GM19397 (cell line): ENCODE data around the gene FUBP3.

Experiments
- ATAC-seq: cut with Tn5 transposase; IDR thresholded peaks from one replicate; pipeline ENCODE4 v1.9.1; 2021; ENCODE audit warnings: mild to moderate bottlenecking, moderate library complexity; ENCODE audit not compliant: unreplicated experiment

FUBP3 gene

DNA sequence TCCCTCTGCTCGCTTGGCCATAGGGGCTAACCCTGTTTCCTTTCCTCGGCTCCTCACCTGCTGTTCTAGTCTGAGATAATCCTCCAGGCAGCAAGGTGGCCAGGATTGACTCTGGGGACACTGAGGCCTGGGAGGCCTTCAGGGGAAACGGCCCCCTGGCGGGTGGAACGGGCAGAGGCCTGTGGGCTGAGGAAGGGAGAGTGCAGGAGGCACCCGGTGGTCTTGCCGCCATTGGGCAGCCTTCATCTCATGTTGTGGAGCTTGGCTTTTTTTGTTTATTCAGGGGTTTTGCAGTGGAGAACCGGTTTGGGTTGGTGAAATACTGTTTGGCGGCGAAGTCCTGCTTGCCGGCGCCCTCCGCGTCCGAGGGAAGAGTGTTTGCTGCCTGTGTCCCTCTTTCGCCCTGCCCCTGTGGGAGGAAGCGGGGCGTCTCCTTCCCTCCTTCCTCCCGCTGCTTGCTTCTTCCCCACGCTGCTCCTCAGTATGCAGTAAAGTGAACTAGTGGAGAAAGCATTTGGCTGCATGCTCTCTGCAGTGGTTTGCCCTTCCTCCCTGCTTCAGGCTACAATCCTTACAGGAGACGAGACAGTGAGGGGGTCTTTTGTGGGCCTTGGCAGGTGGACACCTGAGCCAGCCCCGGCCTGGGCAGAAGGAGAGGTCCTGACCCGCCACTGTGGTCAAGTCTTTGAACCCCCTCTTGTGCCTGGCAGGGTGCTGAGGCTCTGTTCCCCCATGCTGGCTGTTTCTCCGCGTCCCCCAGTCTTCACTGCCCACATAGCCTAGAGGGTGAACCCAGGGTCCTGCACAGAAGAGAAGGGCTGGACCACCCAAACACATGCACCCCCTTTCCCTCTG is 54.2 kb downstream of the FUBP3 start:
- no peak for ATAC-seq

DNA sequence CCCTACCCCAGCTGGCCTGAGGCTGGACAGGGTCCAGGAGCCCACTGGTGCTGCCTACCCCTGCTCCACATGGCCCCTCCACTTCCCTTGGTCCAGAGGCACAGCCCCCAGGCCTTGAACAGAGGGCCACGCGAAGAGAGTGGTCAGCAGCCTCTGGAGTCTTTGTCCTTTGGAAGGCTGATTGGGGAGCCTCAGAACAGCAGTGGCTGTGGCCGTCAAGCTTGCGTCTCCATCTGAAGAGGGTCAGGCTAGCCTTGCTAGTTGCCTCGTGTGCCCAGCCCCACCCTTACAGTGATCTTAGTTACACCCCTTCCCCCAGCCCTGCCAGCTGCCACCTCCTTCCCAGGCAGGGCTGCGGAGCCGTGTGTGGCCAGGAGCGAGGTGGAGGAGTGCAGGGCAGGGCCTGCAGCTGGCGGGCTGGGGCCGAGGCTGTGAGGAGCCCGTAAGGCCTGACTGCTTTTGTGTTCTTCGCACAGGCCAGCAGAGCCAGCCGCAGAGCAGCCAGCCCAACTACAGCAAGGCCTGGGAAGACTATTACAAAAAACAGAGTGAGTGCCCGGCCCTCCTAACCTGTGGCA is 54.9 kb downstream of the FUBP3 start:
- no peak for ATAC-seq

DNA sequence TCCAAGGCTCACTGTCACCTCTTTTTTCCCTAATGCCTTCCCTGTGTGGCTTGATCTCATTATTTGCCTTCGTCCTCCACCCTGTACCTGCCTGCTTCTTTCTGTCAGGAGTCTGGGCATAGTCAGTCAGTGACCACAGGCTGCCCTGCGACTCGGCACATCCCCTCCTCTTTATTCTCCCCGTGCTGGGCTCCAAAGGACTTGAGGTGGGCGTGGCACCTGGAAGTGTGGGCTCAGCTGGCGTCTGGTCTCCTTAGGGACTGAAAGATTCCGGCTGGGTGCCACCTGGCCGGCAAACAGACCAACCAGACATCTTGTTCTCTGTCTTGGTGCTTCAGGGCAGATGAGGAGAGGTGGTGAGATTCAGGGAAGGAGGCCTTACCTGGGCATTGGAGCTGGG is 55.4 kb downstream of the FUBP3 start:
- no peak for ATAC-seq

DNA sequence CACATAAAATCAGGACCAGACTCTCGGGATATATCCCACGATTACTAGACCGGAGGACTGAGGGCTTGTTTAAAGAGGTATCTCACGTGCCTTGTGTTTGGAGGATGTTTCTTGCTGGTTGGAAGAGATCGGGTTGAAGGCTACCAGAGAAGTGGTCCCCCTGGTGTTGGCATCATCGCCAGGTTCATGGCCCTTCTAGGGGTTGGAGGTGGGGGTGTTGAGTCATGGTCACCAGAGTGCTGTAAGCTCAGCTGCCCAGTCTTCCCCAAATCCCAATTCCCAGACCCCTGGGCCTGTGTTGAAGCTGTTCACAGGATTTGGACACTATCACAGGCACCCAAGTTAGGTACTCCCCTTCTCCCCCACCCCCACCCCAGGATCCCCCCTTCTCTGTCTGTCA is 55.9 kb downstream of the FUBP3 start:
- no peak for ATAC-seq

DNA sequence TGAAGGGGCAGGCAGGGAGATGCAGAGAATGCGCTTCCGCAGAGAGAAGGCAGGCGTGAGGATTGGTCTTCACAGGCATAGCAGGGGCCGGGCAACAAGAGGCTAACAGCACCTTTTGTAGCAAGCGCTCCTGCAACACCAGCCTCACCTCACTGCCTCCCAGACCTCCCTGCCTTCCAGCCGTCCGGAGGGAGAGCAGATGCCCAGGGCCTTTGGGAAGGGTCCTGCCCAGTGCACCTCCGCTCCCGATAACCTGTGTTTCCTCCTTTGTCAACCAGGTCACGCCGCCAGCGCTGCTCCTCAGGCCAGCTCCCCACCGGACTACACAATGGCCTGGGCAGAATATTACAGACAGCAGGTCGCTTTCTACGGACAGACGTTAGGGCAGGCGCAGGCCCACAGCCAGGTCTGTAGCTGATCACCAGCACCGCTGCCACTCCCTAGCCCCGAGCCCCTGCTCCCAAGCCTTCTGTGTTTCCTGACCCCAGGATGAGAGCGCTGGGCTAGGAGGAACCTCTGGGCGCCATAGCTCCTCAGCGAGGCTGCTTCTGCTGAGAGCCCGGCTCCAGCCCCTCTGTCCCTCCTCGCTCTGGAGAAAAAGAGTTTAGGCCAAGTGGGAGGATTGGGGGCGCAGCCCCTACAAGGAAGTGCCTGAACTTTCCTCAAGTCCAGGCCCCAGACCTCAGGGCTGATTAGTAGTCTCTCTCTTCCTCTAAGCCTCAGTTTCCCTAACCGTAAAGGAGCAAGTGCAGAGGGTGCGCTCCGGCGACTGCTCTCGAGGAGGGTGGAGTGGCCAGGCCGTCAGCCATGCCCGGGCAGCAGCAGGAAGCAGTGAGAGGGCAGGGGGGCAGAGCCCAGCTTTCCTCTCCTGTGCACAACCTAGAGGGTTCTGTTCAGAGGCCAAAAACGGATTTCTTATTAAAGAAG is 56.6 kb downstream of the FUBP3 start:
- no peak for ATAC-seq

DNA sequence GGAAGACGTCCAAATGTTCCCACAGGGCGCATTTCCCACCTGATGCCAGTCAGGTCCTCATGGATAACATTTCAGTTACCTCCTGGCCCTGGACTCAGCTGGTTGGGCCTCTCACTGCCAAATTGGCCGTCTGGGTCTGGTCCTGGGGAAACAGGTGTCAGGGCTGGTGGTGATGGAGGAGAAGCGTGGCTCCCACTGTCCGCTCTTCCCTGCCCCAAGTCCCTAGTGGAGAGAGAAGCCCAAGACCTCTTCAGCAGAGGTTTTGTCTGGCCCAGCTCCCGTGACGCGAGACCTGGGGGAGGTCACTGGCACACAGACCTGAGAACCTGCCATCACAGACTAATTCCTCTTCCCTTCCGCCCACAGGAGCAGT is 57.3 kb downstream of the FUBP3 start:
- ATAC-seq: no peak

DNA sequence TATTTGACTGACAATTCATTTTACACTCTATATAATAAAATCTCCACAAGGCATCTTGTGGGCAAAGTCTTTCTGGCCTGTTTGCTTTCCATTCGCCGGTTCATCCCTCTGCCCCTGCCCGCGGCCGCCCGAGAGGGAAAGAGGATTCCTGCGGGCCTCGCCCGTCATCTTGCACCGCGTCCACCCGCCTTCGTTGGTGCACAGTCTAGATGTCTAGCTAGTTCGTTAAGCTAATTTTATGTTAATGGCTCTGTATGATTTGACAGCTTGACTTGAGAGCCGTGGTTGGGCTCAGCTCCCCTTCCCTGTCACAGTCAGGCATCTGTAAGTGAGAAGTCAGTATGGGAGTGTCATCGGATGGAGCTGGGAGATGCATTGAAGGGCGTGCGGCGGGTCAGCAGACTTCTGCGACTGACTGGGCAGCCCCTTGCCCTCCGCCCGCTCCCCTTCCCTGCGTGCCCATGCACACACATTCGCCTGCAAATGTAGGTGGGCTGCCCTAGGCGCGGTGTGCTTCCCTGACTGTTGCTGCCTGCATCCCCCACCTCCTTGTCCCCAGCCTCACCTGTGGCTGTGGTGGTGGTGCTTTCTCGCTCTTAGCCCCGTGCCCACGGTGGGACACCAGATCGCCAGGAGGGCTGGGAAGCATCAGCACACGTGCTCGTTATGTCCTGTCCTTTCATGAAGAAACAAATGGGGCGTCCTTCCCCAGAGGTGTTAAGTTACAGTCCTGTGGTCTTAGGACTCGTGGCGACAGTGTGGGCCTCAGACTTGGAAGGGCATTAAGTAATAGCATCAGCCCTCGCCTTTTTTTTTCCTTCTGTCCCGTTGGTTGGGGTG is 59.1 kb downstream of the FUBP3 start:
- ATAC-seq: no peak

DNA sequence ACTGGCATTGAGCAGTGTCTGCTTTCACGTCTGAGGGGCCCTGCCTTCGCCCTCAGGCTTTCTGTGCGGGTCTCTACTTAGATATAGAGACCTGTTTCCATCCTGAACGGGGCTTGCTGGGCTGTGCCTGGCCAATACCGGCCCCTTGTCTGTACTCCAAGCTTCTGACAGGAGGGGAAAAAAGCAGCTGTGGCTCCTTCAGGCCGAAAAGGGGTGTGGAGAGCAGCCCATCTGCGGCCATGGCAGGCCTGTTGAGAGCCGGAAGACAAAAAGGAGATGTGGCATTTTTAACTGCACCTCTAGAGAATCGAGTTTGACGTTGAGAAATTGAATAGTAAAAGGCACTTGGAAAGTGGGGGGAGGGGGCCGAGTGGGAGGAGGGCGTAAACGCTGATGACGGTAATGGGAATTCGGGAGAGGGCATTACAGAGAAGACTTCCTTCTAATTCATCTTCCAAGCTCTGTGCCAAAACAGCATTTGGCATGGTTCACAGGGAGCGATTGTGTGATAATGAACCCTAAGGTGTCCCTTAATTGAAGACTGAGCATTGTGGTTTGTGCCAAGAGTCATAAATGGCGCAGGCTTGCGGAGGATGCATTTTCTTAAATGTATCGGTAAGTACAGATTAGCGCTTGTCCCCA is 59.9 kb downstream of the FUBP3 start:
- no peak for ATAC-seq

DNA sequence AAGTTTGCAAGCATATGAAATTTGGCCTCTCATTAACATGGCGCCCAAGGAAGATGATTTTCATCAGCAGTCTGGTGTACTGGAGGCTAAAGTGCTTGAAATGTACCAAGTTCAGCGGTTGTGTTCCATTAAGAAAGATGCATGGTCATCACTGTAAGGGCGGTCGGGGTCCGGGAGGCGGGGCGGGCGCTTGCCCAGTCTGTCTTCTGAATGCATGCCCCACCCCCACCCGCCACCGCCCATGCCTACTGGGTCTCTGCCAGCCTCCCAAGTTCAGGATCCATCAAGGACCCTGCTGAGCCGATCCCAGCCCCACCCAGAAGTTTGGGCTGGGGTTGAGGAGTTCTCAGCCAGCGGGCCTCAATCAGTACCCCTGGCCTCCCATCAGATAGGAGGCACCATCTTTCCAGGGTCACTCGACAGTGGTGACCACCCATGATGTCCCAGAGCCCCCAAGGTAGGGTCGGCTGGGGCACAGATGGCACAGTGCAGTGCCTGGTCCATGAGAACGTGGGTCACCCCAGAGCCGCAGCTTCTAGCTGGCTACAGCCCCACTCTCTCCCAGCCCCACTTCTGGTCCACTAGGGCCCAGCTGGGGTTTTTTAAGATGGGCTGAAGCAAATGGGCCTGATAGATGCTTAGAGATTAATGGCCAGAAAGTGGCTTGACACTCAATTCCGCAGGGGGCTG is 60.6 kb downstream of the FUBP3 start:
- no peak for ATAC-seq

DNA sequence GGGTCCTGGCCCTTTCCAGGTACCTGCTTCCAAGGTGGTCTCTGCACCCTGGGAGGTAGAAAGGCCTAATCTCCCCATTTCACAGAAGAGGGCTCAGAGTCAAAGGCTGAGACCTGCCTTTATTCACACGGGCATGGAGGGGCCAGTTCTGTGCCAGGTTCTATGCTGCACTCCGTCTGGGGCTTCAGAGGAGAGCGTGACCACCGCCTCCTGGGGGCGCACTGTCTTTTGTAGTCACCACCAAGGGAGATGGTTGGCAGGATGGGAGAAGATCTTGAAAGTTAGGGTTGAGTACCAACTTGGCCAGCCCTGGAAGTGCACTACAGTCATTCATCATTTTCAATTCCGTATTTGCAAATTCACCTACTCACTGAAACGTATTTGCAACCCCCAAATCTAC is 61.3 kb downstream of the FUBP3 start:
- no peak for ATAC-seq

DNA sequence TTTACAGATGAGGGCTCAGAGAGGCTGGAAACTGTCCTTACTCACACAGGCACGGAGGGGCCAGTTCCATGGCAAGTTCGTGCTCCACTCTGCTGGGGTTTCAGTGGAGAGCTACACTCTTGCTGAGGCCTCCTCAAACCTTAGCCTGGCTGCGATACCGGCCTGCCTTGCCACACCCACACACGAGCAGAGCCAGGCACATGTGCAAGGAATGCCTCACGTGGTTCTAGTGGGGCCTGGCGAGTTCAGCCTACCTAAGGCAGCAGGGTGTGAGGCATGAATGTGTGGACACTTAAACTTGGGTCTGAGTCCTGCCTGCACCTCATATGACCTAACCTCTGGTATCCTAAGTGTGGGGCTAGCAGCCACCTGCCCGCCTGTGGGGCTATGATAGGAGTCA is 63.5 kb downstream of the FUBP3 start:
- no peak for ATAC-seq

DNA sequence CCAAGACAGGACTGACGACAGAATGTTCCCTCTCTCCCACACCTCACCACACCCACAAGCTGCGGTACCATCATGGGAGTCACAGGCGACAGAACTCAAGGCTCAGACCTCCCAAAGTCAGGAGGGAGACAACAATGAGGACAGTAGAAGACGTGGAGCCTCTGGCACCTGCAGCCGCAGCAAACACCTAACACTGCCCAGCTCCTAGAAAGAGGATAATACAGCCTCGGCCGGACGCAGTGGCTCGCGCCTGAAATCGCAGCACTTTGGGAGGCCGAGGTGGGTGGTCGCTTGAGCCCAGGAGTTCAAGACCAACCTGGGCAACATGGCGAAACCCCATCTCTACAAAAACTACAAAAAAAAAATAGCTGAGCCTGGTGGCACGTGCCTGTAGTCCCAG is 71.8 kb downstream of the FUBP3 start:
- ATAC-seq: no peak

DNA sequence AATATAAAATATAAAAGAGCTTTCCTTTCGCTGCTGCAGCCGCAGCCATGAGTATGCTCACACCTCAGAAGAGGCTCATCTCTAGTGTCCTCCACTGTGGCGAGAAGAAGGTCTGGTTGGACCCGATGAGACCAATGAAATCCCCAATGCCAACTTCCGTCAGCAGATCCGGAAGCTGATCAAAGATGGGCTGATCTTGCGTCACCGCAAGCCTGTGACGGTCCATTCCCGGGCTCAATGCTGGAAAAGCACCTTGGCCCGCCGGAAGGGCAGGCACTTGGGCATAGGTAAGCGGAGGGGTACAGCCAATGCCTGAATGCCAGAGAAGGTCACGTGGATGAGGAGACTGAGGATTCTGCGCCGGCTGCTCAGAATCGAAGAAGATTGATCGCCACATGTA is 72.4 kb downstream of the FUBP3 start:
- ATAC-seq: no peak

DNA sequence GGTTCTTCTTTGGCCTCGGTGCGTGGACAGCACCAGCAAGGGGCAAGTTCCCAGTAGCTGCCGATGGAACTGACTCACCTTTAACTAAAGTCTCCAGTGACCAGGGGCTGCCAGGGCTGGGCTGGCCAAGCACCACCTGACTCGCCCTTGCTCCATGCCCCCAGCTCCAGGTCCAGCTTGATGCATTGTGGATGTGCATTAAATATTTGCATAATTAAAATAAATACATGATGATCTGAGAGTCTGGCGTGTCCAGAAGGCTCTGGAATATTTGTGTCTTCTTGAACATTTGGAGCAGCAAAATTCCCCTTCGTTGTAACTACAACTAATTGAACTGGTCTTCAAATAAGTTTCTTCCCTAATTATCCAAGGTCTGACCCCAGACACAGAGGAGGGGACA is 75.5 kb downstream of the FUBP3 start:
- ATAC-seq: no peak

DNA sequence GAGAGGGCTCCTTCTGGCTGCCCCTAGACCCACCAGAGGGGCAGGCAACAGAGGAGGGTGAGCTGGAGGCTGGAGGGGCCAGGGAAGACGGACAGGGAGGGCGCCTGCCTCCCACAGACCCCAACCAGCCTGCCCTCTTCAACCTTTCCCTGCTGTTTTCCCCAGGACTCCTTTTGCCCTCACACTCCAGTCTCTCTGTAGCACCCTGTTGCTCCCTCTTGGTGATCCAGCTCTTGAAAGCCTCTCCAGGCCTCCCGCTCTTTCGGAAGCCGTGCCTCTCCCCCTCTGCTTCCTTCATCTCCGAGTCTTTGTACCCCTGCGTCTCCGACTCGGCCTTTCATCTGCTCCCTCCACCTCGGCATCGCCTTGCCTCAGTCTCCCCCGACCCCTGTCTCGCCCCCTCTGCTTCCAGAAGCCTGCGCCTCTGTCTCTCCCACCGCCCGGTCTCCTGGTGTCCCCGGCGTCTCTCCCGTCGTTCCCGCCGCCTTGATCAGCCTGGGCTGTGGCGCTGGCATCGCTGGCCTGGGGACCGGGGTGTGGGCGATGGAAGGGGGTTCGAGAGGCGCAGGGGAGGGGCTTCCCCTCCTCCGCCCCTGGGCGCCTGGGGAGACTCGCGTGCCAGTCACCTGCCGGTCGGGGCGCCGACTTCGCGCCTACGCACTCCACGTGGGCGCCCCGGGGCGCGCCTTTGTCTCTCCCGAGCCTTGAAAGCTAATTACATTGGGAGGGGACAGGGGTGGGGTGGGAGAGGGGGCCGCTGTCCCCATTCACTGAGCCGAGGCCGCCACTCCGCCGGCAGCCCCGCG is 79.7 kb downstream of the FUBP3 start:
- no peak for ATAC-seq

DNA sequence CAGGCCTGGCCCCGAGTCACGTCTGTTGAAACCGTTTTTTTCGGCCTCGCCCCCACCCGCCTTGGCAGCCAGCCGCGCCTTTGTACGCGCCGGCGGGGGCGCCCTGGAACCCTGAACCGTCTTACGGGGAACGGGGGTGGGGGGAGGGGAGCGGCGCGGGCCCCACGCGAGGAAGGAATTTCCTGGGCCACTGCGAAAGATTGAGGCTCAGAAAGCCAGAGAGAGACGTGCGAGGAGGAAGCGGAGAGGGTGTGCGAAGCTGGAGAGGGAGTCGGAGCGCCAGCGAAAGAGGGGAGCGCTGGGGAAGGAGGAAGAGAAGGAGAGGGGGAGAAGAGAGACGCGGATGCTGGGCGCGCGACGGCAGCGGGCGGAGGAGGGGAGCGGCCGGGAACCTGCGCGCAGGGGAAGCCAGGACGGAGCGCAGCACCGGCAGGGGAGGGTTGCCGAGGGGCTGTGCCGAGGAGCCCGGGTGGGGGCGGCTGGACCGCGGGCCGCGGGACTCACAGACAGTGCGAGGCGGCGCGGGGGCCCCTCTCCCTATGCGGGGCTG is 80.4 kb downstream of the FUBP3 start:
- ATAC-seq: no peak

DNA sequence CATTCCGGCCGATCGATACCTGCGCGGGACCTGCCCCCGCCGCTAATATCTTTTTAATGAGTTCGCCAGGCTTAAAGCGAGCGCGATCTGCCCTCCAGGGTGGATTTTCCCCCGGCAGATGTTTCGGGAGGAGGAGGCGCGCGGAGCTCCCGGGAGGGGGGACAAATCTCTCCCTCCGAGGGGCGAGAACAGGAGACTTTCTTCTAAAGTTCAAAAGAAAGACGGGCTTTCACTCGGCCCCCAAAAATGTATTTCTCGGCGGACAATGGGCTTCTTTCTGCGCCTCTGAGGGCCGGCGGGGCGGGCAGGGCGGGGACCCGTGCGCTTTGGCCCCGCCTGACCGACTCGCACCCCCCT is 80.9 kb downstream of the FUBP3 start:
- no peak for ATAC-seq

DNA sequence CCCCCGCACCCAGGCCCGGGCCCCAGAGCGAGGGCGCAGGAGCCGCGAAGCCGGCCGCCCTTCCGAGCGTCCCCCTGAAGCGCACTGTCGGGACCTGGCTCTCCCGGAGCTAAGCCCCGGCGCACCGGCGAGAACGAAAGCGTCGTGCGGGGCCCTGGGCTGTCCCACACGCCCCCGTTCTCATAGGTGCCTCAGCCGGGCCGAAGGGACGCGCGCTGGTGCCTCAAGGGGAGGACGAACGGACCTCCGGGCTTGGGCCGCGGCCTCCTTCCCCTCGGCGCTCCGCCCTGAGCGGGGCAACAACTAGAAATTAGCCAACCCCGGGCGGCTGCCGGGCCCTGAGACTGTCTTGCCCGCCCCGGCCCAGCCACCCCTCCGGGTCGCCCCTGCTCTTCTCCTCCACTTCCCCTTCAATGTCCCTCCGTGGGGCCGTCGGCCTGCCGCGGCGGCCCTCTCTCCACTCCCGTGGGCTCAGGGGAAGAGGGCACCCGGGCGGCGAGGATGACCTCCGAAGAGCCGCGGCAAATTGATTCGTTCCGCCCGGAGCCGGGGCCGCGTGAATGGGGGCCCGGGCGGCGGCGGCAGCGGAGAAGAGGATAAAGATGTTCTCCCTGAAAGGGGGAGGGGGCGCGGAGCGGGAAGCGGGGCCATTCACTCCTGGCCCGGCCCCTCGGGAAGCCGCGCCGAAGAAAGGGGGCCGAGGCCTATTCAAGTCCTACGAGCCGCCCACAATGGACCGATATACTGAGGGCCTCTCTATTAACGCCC is 81.5 kb downstream of the FUBP3 start:
- ATAC-seq: no peak
